ENCODE data around the gene NFE2. TPM values are rescaled to one million over a fixed set of nuclear protein-coding genes. Genes with fewer than 3 reads are reported as not detected.
"Not testable (repeated sequence)": the region's sequence is repeated elsewhere in the genome, so short reads cannot be mapped to it uniquely, and the experiment has no call there.

NFE2 gene
- total RNA-seq, result 0.45 TPM in 1 of 2 replicates, not detected in the other

DNA sequence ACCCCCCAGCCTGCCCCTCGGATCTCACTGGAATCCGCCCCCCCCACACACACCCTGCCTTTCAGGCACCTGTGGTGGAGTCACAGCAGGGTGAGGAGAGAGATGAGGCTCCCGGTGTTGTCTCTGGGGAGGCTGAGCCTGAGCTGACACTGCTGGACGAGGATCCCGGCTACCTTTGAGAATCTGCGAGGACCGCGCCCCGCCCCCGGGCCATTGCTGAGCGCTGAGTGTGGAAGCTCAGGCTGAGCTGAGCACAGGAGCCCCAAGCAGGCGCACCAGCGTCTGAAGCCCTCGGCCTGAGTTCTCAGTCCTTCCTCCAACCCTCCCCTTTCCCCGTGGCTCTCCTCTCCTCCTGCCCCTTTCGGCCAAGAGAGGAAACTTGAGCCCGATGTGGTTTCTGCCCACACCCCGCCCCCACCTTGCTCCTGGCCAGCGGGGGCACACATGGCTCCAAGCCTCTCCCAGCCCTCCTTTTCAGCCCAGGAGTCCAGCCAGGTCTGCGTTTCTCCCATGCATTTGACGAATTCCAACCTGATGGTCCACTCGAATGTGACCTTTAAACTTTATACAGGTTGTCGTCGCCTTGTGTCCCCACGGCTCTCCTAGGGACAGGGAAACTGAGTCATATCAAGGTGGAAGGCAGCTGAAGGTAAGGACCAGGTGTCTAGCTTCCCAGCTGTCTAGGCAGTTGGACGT, at the start of gene NFE2:
Gene NFE2, minus strand, starts transcription at position 284 of the 696 bp plus-strand sequence. CDS start 5,767 bp downstream, outside the sequence.
- DNase-seq (ENCODE audit: low read depth), result peak; percentile 72

DNA sequence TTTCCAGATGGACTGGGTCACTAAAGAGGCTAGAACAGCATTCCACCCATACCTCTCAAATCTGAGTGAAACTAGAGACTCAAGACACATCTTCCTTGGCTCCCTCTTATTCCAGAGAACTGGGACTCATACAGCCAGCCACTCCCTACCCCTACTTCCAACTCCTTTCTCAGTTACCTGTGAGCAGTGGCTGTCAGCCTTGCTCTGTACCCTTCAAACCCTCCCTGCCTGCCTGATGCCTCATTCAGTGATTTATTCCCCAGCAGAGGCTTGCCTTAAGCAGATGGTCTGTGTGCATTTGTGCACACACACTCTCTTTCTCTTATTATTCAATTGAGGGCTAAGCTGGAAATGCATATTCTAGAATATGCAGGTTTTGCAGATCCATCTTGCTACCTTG, 48.9 kb upstream of the NFE2 start:
- DNase-seq (ENCODE audit: low read depth), result no peak

DNA sequence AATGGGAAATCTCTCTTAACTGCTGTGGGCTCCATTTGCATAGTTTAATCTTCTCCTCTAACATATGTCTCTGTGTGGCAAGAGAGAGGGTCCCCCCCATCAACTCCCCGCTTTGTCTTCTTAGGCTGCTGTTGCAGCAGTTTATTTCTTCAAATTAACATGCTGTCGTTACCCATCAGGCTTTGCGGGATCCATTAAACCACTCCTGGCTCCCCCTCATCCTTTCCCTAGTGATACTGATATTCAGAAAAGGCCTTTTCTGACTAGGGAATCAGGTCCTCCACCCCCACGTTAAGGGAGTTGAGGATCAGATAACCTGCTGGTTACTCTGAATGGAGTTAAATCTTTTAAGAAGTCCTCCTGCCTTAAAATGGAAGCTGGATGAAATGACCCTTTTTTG, 48.2 kb upstream of the NFE2 start:
- DNase-seq (ENCODE audit: low read depth), result no peak

DNA sequence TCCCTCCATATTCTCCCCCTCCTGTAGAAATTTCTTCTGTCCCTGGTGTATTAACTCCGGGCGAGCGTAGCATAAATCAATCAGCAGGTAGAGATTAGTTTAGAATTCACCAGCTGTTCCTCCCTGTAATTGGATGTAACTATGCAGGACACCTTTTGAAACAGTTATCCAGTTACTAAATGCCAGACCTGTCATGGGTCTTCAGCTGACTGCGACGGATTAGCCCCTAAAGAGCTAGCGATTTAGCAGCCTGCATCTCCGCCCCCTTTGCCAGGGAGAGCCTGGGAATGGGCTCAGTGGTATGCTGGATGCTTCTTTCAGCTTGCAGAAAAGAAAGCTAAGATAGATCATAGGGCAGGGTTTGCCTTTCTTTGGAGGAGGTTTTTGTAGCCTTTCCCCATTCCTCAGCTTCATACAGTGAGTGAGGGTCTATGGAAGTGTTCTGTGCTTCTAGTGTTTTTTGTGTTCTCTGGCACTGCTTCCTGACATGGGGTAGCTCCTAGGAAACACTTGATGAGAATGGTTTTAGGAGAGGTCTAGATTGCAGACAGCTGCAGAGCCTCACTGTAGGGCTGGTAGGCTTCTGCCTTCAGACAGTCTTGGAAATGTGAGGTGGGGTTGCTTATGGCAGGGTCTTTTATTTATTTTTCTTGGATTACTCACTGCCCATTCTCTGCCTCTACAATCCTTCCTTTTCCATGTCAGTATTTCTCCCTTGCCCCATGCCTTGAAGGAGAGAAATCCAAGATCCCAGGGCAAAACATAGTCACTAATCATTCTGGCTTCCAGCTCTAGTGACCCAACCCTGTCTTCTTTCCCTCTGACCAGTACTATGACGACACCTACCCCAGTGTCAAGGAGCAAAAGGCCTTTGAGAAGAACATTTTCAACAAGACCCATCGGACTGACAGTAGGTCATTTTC, 40.8 kb upstream of the NFE2 start:
- no peak for DNase-seq (ENCODE audit: low read depth)

DNA sequence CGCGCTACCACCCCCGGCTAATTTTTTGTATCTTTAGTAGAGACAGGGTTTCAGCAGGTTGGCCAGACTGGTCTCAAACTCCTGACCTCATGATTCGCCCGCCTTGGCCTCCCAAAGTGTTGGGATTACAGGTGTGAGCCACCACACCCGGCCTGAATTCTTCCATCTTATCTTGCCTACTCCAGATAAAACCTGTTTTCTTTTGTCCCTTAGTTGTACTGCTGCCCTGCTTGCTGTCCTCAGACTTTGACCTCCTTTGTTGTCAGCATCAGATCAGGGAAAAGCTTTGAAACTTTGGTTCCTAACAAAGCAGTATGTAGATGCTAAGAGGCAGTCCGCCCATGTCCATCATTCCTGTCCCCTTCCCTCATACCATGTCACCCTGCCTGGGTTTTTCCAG, 40.0 kb upstream of the NFE2 start:
- DNase-seq (ENCODE audit: low read depth), result no peak

DNA sequence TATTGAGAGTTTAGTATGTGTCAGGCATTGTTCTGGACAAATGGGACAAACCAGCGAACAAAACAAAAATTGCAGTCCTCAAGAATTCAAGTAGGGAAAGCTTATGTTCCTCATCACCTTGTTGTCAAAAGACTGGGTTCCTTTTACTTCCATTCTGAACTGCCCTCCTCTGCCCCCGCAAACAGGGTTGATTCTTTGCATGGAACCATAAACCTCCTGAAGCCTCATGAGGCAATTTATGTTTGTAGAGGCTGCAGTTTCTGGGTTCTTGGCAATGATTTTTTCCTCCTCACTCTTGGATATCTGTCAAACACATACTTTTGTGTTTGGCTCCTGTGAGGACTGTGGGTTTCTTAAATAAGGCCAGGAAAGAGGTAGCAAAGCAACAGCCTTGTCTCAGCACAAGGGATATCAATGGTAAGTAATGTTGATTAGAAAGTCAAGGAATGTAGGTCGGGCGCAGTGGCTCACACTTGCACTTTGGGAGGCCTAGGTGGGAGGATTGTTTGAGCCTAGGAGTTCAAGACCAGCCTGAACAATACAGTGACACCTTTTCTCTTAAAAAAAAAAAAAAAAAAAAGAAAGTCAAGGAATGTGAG, 38.0 kb upstream of the NFE2 start:
- no peak for DNase-seq (ENCODE audit: low read depth)

DNA sequence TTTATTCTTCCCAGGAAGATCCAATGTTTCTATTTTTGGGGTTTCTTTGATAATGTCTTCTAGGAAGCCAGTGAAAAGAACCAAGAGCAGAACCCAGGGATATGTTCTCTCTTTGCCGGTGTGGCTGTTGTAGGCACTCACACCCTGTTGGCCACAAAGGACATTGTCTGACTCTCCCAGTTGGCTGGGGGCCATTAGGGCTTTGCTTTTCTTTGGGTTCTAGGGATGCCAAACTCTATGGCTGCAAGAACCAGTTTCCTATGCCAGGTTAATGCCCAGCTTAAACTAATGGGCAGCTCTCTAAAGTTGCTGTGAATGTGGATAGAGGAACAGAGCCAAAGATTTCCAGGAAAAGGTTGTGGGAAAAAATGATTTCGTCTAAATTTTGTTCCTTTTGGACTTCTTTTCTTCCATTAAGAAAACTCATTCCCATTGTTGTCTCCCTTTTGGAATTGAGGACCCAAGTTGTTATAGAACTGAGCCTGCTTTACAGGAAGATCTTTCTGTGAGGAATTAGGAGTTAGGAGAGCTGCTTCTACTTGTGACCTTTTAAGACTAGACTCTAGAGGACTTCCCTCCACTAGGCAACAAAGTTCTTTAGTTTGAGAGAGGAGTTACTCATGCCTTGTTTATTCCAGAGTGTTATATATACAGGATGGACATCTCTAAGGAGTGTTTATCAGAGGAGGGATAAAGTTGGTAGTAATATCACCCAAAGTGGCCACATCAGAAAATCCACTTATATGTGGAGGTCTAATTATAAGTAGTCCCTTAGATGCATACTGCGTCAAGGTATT, 37.2 kb upstream of the NFE2 start:
- no peak for DNase-seq (ENCODE audit: low read depth)

DNA sequence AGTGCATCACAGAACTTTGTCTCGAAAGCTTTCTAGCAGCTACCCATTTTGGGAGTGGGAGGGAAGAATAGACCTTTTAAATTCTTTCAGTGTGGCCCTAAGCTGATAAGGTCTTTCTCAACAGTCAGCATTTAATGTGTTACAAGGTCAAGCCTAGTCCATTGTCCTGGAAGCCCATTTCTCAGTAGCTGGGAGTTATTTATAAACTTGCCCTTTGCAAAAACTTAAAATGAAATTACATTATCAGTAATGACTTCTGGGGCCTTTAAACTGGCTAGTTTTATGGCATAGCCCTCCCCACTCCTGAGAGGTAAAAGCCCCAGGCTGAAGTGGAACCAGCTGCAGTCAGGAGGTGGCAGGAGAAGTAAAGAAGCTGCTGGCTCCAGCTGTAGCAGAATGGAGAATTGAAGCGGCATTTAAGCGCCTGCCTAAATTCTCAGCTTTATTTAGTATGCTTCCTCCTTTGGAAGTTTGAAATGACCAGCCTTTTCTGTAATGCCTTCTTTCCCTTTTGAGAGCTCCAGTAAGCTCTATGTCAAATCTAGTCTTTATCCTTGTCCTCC, 36.5 kb upstream of the NFE2 start:
- DNase-seq (ENCODE audit: low read depth), result no peak

DNA sequence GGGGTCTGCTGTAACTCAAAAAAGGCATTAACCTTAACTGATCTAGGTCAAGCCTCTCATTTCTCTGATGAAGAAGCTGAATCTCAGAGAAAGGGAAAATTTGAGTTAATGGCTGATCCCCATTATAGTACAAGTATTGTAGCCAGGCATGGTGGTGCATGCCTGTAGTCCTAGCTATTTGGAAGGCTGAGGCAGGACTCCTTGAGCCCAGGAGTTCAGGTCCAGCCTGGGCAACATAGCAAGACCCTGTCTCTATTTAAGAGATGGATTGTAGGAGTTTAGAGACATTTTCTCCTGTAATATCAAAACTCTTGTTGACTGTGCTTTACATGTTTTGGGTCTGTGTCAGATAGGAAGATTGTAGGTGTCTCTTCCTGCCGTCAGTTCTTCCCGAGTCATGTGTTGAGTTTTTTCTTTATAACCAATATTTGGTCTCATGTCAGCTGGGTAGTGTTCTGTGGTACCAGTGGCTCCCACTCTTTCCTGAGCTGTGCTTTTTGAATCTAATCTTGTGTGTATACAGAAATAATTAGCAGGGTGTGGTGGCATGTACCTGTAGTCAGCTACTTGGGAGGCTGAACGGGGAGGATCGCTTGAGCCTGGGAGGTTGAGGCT, 32.7 kb upstream of the NFE2 start:
- no peak for DNase-seq (ENCODE audit: low read depth)

DNA sequence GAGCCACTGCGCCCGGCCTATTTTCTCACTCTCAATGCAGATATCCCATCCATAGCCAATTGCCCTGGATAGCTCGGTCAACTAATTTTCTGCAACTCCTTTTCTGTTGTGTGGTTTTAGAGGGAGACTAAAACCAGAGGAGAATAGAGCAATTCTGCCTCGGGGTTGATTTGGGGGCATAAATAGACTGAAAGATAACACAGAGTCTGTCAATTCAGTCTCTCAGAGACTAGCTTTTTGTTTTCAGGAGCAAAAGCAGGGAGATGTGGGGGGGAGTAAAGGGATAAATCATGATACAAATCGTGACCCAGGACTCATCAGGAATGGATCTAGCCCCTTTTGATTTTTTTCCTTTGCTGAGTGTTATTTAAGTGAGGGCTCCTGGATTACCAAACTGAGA, 30.6 kb upstream of the NFE2 start:
- DNase-seq (ENCODE audit: low read depth), result no peak

DNA sequence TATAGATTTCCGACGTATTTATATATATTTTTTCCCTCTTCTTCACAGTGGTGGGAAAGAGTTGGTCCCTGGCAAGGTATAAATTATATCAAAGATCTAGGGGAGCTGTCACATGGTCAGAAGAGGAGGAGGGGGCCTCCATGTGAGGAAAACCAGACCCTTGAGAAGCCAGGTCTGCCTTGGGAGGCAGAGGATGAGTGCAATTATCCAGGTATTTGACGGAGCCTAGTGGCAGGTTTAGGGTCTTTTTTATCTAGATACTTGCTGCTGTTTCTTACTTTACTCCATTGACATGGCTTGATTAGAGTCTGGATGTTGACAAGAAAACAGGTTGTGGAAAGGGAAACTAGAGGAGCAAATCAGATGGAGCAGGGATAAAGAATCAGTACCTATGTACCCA, 29.6 kb upstream of the NFE2 start:
- DNase-seq (ENCODE audit: low read depth), result no peak

DNA sequence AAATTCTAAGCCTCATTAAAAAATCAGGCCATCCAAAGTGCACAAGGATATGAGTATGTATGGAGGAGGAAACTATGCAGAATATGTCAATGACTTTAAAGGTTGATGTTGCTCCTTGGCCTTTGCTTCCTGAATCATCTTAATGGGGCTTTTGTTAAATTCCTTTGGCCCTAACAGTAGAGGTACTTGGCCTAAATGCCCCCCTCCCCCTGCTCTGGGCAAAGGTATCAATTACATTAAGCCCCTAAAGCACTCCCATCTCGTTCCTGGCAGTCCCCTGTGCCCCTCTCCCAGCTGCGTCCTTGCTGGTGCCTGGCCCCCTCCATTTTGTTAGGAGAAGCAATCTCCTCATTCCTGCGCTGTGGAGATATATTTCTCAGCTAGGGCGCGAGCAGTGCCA, 28.9 kb upstream of the NFE2 start:
- DNase-seq (ENCODE audit: low read depth), result peak; percentile 44

DNA sequence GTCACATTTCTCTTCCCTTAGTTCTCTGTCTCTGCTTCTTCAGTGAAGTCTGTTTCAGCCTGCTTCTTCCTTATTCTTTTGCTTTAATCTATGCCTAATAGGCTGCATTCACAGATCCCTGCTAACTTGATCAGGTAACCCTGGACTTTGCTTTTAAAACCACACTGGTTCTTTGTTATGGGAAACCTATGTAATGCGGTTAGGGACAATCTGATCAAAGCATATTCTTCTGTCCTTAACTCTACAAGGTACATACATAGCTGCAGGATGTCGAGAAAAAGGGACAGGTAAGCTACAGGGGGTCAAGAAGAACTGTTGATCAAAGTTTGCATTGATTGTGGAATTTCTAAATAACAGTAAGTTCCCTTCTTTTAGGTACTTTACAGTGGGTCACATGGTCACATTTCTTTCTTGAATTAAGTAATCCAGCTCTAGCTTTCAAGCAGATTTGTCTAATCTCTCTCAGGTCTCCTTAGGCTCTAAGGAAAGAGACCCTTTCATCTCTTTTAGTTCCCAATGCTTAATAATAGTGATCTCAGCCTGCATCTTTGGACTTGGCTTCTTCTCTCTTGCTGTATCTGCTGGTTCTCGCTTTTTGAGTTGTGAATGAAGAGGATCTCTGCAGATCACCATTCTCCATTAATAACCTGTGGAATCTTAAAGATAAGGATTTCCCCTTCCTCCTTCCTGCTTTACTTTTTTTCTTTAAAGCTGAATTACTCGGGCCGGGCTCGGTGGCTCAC, 28.0 kb upstream of the NFE2 start:
- no peak for DNase-seq (ENCODE audit: low read depth)

DNA sequence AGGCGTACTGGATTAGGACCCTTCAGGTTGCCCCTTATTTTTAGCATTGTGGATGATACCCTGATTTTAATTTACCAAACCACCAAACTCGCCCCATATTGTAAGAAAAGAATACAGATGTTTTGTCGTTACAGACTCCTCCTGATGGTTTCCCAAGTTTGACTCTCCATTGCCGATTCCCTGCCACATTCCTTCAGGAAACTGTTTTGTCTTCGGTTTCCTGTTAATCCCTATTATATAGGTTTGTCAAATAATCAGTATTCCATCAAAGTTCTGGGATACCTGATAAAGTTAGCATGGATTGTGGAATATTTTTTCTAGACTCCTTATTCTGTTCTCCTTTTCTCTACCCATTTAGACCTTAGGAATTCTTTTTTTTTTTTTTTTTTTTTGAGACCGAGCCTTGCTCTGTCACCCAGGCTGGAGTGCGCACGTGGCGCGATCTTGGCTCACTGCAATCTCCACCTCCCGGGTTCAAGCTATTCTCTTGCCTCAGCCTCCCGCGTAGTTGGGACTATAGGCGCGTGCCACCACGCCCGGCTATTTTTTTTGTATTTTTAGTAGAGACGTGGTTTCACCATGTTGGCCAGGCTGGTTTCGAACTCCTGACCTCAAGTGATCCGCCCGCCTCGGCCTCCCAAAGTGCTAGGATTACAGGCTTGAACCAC, 24.8 kb upstream of the NFE2 start:
- DNase-seq (ENCODE audit: low read depth), result not testable (repeated sequence)

DNA sequence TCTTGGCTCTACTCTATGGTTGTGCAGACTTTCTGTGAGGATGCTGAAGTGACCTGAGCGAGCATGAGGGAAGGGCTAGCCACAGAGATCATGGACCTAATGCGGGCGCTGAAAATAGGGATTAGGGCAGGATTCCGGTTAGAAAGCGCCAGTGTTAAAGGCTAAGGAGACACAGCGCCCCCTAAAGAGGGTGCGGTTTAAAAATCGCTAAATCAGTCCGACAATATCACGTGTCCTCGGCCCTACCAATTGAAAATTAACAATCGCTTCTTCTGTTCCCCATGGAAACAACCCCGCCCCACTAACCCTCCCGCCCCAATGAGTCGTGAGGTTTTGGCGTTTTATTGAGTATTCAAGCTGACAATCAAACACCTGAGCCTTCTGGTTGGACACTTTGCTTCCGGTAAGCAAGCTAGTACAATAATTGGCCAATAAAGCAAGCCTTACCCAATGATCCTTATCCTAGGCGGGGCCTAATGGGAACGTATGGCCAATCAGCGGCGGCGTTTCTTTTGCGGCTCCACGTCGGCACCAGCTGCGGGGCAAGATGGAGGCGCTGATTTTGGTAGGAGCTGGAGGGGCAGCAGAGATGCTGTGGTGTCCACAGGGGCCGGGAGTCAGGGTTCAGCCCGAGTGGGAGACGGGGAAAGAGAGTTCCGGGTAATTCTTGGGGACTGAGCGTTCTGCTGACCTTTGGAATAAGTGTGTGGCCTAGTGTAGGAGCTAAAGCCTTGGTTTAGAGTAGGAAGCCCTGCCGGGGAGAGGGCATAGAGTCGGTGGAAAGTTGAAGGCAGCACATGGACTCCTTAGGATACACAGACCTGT, 24.0 kb upstream of the NFE2 start, which contains the start of gene COPZ1:
Gene COPZ1, plus strand, starts transcription at position 515 of the 825 bp plus-strand sequence. Its CDS starts 33 bp downstream, at position 548.
- peak; percentile 100 for DNase-seq (ENCODE audit: low read depth)

DNA sequence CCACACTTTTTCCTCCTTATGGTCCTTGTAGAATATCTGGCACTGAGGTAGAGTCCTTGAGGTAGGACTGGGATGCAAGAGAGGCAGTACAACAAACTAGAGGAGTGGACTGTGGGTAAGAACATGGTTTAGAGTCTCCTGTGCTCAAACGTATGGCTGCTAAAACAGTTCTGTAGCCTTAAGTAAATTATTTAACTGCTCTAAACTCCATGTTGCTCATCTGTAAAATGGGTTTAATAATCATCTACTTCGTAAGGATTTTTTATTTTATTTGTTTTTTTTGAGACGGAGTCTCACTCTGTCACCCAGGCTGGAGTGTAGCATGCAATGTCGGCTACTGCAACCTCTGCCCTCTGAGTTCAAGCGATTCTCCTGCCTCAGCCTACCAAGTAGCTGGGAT, 20.5 kb upstream of the NFE2 start:
- no peak for DNase-seq (ENCODE audit: low read depth)

DNA sequence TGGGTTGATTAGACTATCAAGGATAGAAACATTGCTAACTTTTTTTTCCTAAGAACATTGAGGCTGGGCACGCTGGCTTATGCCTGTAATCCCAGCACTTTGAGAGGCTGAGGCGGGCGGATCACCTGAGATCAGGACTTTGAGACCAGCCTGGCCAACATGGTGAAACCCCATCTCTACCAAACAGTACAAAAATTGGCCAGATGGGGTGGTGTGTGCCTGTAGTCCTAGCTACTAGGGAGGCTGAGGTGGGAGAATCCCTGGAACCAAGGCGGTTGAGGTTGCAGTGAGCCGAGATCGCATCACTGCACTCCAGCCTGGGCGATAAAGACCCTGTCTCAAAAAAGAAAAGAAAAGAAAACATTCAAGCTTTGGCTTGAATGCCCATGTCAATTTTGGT, 11.5 kb upstream of the NFE2 start:
- not testable (repeated sequence) for DNase-seq (ENCODE audit: low read depth)

DNA sequence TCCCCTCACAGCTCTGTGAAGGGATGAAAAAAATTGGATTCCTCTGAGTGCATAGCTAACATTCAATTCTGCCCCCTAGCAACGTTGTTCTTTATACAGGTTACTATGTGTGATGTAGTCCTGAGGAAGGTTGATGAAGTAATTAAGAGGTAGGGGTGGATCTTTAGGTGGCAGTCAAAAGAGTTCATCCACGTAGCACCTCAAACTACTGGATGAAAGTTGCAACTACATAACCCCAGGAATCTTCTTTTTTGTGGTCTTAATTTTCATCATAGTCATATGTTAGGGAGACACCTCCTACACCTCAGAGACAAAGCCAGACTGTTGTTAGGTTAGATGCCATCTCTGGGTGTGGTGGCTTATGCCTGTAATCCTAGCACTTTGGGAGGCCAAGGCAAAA, 10.2 kb upstream of the NFE2 start:
- no peak for DNase-seq (ENCODE audit: low read depth)

Data from renal cortical epithelial cell (primary cell).